Neuron (in vitro differentiated cells): ENCODE data around the gene HBG1.
"Not testable (repeated sequence)": the region's sequence is repeated elsewhere in the genome, so short reads cannot be mapped to it uniquely, and the experiment has no call there.

Experiments
- H2AFZ ChIP-seq: one replicate; pipeline ENCODE4 v1.6.1; 2013; ENCODE audit warnings: low read depth, mild to moderate bottlenecking, inconsistent platforms, low read length, moderate library complexity
- H3K27me3 ChIP-seq: one replicate; pipeline ENCODE4 v1.6.1; 2013; ENCODE audit warnings: low read length; ENCODE audit not compliant: insufficient read depth
- H3K36me3 ChIP-seq: one replicate; pipeline ENCODE4 v1.6.1; 2013; ENCODE audit warnings: low read length; ENCODE audit not compliant: insufficient read depth
- H3K4me1 ChIP-seq: one replicate; pipeline ENCODE4 v1.6.1; 2013; ENCODE audit warnings: low read length; ENCODE audit not compliant: insufficient read depth
- H3K4me3 ChIP-seq: 2 replicates; pipeline ENCODE4 v1.5.1; 2013; ENCODE audit warnings: mild to moderate bottlenecking, low read length, moderate library complexity
- H3K9me3 ChIP-seq: one replicate; pipeline ENCODE4 v1.6.1; 2013; ENCODE audit warnings: low read length

Gene HBG1

DNA sequence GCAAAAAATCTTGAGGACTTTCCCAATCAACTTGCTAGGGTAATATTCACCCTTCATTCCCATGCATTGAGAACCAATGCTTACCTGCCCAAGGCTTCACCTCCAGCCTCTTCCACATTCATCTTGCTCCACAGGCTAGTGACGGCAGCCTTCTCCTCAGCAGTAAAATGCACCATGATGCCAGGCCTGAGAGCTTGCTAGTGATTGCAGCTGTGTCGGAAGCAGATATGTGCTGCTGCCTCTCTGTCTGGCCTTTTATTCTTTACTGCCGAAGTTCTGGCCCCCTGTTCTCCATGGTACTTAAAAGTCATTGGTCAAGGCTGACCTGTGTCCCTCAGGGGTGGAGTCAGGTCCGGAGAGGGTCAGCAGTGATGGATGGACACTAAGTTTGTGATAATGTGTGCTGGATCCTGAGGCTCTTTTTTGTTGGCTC lies 20.1 kb upstream of the HBG1 start, which contains the start of gene HBE1:
Gene HBE1, minus strand, starts transcription at position 231 of the 433 bp plus-strand sequence. Its CDS starts 55 bp downstream, at position 176.
- H3K36me3 ChIP-seq: no peaks in the 10 kb centered on the region
- no peak within 1 kb of the TSS for H2AFZ ChIP-seq
- no peak within 1 kb of the TSS for H3K4me3 ChIP-seq
- no peaks in the 10 kb centered on the region for H3K4me1 ChIP-seq
- H3K27me3 ChIP-seq: no peaks in the 10 kb centered on the region
- no peaks in the 10 kb centered on the region for H3K9me3 ChIP-seq

DNA sequence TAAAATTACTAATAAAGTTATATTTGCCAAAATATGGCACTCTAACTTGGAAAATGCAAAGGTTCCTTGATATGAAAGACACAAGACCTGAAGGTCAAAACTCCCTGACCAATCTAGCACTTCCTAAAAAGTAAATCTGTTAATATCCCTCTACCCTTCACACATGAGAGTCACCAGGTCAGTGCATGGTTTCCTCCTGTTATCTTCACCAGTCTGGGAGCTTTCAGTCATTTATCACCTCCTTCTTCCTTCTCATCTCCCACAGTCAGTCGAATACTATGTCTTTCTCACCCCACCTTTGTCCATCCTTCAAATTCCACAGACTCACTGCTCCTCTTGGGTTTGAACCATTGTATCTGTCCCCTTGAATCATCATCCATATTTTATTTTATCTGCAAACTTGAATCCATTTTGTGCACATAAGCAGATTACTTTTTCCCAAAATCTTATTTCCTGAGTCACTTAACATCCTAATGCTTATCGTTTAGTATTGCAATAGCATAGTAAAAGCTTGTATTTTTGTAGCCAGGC lies 17.4 kb upstream of the HBG1 start:
- Histone ChIP-seq H3K36me3 (no peaks in the 10 kb centered on the region), H3K4me1 (no peaks in the 10 kb centered on the region), H3K4me3 (no peak overlapping the region), H2AFZ (no peak overlapping the region), H3K27me3 (no peaks in the 10 kb centered on the region), H3K9me3 (no peaks in the 10 kb centered on the region)

DNA sequence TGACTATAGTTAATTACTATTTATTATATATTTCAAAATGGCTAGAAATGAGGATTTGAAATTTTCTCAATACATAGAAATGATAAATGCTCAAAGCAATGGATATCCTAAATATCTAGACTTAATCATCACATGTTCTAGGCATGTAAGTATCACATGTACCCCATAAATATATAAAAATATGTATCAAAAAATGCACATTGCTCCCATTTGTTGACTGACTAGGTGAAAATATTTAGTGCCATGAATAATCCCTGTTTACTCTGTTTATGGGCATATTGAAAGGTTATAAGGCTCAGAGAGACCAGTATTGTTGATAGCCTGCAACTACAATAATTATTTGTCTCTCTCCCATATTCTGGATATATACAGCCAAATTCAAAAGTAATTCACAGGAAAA lies 17.0 kb upstream of the HBG1 start:
- no peak overlapping the region for H3K4me3 ChIP-seq
- no peak overlapping the region for H2AFZ ChIP-seq
- no peaks in the 10 kb centered on the region for H3K9me3 ChIP-seq
- H3K36me3 ChIP-seq: no peaks in the 10 kb centered on the region
- H3K4me1 ChIP-seq: no peaks in the 10 kb centered on the region
- no peaks in the 10 kb centered on the region for H3K27me3 ChIP-seq

DNA sequence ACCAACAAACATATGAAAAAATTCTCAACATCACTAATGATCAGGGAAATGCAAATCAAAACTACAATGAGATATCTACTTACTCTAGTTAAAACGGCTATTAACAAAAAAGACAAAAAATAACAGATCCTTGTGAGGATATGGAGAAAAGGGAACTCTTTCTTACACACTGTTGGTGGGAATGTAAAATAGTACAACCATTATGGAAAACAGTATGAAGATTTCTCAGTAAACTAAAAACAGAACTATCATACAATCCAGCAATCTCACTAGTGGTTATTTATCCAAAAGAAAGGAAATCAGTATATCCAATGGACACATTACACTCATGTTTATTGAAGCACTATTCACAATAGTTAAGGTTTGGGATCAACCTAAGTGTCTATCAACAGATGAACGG lies 16.2 kb upstream of the HBG1 start:
- H3K27me3 ChIP-seq: no peaks in the 10 kb centered on the region
- H3K4me3 ChIP-seq: no peak overlapping the region
- H3K36me3 ChIP-seq: no peaks in the 10 kb centered on the region
- no peaks in the 10 kb centered on the region for H3K4me1 ChIP-seq
- H2AFZ ChIP-seq: no peak overlapping the region
- H3K9me3 ChIP-seq: no peaks in the 10 kb centered on the region

DNA sequence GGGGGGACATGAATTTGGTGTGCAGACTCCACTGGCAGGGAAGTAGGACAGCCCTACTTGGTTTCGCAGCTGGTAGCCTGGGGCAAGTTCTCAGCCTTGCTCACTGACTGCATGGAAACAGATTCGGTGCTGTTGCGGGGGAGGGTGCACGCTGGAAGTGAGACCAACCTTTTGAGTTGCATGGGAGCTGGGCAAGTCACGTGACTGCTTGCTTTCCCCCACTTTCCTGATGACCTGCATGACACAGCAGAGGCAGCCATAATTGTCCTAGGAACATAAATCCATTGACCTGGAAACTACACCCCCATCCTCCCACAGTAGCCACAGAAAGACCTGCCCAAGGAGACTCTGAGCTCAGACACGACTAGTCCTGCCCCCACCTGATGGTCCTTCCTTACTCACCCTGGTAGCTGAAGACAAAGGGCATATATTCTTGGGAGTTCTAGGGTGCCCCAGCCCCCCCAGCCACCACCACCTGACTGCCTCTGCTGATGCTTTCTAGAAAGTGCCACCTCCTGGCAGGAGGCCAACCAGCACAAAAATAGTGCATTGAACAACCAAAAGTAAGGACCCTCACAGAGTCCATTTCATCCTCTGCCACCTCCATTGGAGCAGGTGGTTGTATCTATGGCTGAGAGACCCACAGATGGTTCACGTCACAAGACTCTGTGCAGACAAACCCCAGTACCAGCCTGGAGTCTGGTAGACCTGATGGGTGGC lies 9.0 kb upstream of the HBG1 start:
- H2AFZ ChIP-seq: no peak overlapping the region
- H3K4me3 ChIP-seq: no peak overlapping the region
- no peaks in the 10 kb centered on the region for H3K9me3 ChIP-seq
- no peaks in the 10 kb centered on the region for H3K27me3 ChIP-seq
- no peaks in the 10 kb centered on the region for H3K36me3 ChIP-seq
- H3K4me1 ChIP-seq: no peaks in the 10 kb centered on the region

DNA sequence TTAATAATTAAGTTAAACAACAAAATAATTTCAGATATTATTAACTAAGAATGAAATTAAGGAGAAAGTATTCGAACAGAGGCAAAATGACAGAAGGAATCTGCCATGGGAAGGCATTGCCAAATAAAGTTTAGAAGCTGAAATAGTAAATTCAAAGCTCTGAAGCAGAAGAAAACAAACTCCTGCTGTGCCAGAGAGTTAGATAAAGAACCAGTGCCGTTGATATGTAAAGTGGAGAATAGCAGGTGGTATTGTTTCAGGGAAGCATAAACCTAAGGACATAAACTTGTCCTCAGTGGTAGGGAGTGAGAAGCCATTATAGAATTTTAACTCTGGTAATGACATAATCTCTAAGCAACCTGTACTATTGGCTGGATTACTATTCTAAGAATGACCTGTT lies 7.6 kb upstream of the HBG1 start:
- Histone ChIP-seq H2AFZ (no peak overlapping the region), H3K4me3 (no peak overlapping the region), H3K36me3 (no peaks in the 10 kb centered on the region), H3K9me3 (no peaks in the 10 kb centered on the region), H3K27me3 (no peaks in the 10 kb centered on the region), H3K4me1 (no peaks in the 10 kb centered on the region)

DNA sequence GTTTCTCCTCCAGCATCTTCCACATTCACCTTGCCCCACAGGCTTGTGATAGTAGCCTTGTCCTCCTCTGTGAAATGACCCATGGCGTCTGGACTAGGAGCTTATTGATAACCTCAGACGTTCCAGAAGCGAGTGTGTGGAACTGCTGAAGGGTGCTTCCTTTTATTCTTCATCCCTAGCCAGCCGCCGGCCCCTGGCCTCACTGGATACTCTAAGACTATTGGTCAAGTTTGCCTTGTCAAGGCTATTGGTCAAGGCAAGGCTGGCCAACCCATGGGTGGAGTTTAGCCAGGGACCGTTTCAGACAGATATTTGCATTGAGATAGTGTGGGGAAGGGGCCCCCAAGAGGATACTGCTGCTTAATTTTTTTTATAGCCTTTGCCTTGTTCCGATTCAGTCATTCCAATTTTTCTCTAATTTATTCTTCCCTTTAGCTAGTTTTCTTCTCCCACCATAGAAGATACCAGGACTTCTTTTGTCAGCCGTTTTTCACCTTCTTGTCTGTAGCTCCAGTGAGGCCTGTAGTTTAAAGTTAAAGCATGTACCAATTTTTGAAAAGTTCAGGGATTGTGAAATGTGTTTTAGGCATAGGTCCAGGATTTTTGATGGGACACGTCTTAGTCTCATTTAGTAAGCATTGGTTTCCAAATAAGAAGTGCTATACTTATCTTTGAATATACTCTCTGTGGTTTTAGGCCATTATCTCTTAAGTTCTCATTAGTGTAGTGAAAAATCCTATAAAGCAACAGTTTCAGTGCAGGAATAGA lies 5.2 kb upstream of the HBG1 start, which contains the start of gene HBG2:
Gene HBG2, minus strand, starts transcription at position 136 of the 768 bp plus-strand sequence. Its CDS starts 53 bp downstream, at position 83.
- H3K4me1 ChIP-seq, H3K9me3 ChIP-seq, H2AFZ ChIP-seq, H3K36me3 ChIP-seq, H3K4me3 ChIP-seq, H3K27me3 ChIP-seq: not testable (repeated sequence)

DNA sequence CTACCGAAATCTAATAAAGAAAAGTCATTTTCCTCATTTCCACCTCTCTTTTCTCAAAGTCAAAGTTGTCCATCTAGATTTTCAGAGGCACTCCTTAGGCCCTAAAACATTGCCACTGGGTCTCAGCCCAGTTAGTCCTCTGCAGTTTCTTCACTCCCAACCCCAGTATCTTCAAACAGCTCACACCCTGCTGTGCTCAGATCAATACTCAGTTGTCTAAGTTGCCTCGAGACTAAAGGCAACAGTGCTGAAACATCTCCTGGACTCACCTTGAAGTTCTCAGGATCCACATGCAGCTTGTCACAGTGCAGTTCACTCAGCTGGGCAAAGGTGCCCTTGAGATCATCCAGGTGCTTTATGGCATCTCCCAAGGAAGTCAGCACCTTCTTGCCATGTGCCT lies 4.4 kb upstream of the HBG1 start:
- H3K4me3 ChIP-seq: not testable (repeated sequence)

DNA sequence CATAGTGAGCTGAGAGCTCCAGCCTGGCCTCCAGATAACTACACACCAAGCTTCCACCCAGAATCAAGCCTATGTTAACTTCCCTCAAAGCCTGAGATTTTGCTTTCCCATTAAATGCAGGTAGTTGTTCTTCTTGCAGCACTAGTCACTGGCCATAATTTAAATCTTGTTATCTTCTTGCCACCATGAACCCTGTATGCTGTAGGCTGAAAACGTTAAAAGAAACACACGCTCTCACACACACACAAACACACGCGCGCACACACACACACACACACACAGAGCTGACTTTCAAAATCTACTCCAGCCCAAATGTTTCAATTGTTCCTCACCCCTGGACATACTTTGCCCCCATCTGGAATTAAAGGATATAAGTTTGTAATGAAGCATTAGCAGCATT lies 3.8 kb upstream of the HBG1 start:
- not testable (repeated sequence) for H3K9me3 ChIP-seq, H2AFZ ChIP-seq, H3K4me1 ChIP-seq, H3K4me3 ChIP-seq, H3K36me3 ChIP-seq, H3K27me3 ChIP-seq

More for the DNA sequence above, 4.4 kb upstream of the HBG1 start:
- H3K27me3 ChIP-seq, H2AFZ ChIP-seq, H3K36me3 ChIP-seq, H3K9me3 ChIP-seq, H3K4me1 ChIP-seq: not testable (repeated sequence)

DNA sequence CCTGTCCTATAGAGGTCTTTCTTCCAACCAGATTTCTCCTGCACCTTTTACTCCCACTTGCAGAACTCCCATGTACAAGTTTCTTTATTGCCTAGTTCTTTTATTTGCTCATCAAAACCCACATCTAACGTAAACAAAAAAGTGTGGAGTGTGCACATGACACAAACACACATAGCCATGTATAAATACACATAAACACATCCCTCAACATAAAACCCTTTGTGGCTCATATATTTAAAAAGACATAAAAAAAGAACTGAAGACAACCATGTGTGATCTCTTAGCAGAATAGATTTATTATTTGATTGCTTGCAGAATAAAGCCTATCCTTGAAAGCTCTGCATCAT lies 3.2 kb upstream of the HBG1 start:
- Histone ChIP-seq H3K4me1 (no peaks in the 10 kb centered on the region), H3K36me3 (no peaks in the 10 kb centered on the region), H2AFZ (no peak overlapping the region), H3K27me3 (no peaks in the 10 kb centered on the region), H3K4me3 (no peak overlapping the region), H3K9me3 (no peaks in the 10 kb centered on the region)

DNA sequence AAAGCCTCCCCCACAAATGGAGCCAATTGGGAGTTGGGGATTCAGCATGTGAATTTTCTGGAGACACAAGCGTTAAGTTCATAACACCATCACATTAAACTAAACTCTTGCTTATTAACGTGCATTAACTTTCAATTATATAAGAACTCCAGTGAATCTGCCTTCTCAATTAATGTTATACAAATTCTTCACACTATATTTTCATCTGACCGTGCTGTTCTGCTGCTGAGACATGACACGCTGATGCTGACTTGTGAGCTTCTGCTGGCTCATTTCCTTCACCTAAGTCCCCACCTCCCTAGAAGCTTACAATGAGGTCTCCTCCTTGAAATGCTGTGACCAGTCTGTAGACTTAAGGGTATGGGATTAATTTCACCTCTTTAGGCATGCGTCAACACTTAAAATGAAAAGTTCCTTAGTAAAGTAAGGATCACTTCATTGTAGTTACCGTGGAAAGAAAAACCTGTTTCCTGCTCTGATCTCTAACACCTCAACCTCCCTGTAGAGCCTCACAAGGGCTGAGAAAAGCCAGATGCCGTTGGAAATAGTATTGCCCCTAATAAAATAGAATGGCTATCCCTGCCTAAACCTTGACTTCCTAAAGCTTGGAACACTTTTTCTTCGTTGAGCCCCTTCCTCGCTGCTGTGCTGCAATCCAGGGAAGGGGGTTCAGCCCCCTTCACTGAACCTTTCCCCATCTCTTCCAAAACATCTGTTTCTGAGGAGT lies 2.7 kb upstream of the HBG1 start:
- Histone ChIP-seq H3K36me3 (no peaks in the 10 kb centered on the region), H3K4me3 (no peak overlapping the region), H2AFZ (no peak overlapping the region), H3K27me3 (no peaks in the 10 kb centered on the region), H3K4me1 (no peaks in the 10 kb centered on the region), H3K9me3 (no peaks in the 10 kb centered on the region)

DNA sequence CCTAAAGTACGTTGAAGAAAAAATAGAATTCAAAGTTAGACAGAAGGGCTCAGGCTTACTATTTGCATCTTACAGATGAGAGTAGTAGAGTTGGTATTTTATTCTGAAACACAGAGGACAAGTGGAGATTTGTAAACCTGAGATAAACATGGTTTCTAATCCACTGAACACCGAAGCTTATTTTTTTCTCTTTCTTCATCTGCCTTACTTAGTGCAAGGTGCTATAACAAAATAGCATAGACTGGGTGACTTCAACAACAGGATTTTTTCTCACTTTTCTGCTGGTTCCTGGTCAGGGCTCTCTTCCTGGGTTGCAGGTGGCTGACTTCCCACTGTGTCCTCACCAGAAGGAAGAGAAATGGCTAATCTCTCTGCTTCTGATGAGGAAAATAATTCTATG lies 2.1 kb upstream of the HBG1 start:
- Histone ChIP-seq H3K4me1 (no peaks in the 10 kb centered on the region), H2AFZ (no peak overlapping the region), H3K36me3 (no peaks in the 10 kb centered on the region), H3K4me3 (no peak overlapping the region), H3K27me3 (no peaks in the 10 kb centered on the region), H3K9me3 (no peaks in the 10 kb centered on the region)
